ENCODE results near the gene RELB. TPM values are rescaled to one million over a fixed set of nuclear protein-coding genes. Genes with fewer than 3 reads are reported as not detected.
"Not testable (repeated sequence)": the region's sequence is repeated elsewhere in the genome, so short reads cannot be mapped to it uniquely, and the experiment has no call there.

The RELB gene
- polyA plus RNA-seq, 2 of the 4 experiments (the other 2 are of a cell fraction) = 8.1 to 9.6 TPM

- FAIRE-seq (no peak), ATAC-seq (no peak), DNase-seq (ENCODE audit: low read depth in 1 of 2, low spot score in 1 of 2) (no peak)
- ChIA-PET POLR2A (no interaction called here), CTCF (interaction anchor here (0.7 to 3.8 kb wide), 3 partner anchors 9 to 94 kb away, joined by 3 to 26 read pairs (median 5); no protein-coding TSS in a partner anchor)
- Histone ChIP-seq H3K4me3 (no peak overlapping the region), H3K9me3 (no peaks in the 10 kb centered on the region), H3K4me1 (peaks cover 7% of the 10 kb centered on the region; the same call in 1 of the 3 replicates), H3K4me2 (no peak overlapping the region), H3K27ac (no peak overlapping the region)
- 87% methylated on average over 4 of the region's 4 CpGs for WGBS (ENCODE audit: missing lambda C conversion rate)
- no peak for TF ChIP-seq EHMT2 (IDR thresholded peaks at IDR 0.05; ENCODE audit: low read depth)
- no peak for TF ChIP-seq CEBPB (IDR thresholded peaks at IDR 0.05)
- TF ChIP-seq CBX8 (IDR thresholded peaks at IDR 0.05) = no peak
- TF ChIP-seq FOXS1 (CRISPR knock-in tag; IDR thresholded peaks at IDR 0.05) = no peak
- TF ChIP-seq POLR2AphosphoS2 (conservative IDR thresholded peaks at IDR 0.05; ENCODE audit: low read length) = no peak
- no peak for TF ChIP-seq SREBF2 (IDR thresholded peaks at IDR 0.05)
- no peak for TF ChIP-seq BHLHE40 (IDR thresholded peaks at IDR 0.05; ENCODE audit: low read depth, low read length)
- TF ChIP-seq, protein P1, sequence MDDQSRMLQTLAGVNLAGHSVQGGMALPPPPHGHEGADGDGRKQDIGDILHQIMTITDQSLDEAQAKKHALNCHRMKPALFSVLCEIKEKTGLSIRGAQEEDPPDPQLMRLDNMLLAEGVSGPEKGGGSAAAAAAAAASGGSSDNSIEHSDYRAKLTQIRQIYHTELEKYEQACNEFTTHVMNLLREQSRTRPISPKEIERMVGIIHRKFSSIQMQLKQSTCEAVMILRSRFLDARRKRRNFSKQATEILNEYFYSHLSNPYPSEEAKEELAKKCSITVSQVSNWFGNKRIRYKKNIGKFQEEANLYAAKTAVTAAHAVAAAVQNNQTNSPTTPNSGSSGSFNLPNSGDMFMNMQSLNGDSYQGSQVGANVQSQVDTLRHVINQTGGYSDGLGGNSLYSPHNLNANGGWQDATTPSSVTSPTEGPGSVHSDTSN (IDR thresholded peaks at IDR 0.05) = no peak
- no peak for TF ChIP-seq GATA3 (IDR thresholded peaks at IDR 0.05; ENCODE audit: borderline replicate concordance)
- no peak for TF ChIP-seq ZFP36 (IDR thresholded peaks at IDR 0.05; ENCODE audit: borderline replicate concordance, partially characterized antibody)
- TF ChIP-seq MAFK (IDR thresholded peaks at IDR 0.05; ENCODE audit: partially characterized antibody) = no peak
- TF ChIP-seq, protein P2, sequence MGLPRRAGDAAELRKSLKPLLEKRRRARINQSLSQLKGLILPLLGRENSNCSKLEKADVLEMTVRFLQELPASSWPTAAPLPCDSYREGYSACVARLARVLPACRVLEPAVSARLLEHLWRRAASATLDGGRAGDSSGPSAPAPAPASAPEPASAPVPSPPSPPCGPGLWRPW (IDR thresholded peaks at IDR 0.05) = no peak
- TF ChIP-seq MAZ (IDR thresholded peaks at IDR 0.05; ENCODE audit: borderline replicate concordance, low read depth, low read length) = no peak
- no peak for TF ChIP-seq ELK1 (IDR thresholded peaks at IDR 0.05; ENCODE audit: low read depth, low read length)
- no peak for TF ChIP-seq FOSB (CRISPR knock-in tag; IDR thresholded peaks at IDR 0.05)
- TF ChIP-seq RCOR1 (IDR thresholded peaks at IDR 0.05; ENCODE audit: low read depth, low read length) = no peak
- TF ChIP-seq EHF (CRISPR knock-in tag; IDR thresholded peaks at IDR 0.05) = no peak
- TF ChIP-seq, protein P3, sequence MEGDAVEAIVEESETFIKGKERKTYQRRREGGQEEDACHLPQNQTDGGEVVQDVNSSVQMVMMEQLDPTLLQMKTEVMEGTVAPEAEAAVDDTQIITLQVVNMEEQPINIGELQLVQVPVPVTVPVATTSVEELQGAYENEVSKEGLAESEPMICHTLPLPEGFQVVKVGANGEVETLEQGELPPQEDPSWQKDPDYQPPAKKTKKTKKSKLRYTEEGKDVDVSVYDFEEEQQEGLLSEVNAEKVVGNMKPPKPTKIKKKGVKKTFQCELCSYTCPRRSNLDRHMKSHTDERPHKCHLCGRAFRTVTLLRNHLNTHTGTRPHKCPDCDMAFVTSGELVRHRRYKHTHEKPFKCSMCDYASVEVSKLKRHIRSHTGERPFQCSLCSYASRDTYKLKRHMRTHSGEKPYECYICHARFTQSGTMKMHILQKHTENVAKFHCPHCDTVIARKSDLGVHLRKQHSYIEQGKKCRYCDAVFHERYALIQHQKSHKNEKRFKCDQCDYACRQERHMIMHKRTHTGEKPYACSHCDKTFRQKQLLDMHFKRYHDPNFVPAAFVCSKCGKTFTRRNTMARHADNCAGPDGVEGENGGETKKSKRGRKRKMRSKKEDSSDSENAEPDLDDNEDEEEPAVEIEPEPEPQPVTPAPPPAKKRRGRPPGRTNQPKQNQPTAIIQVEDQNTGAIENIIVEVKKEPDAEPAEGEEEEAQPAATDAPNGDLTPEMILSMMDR (IDR thresholded peaks at IDR 0.05) = no peak
Measured at GRCh38 chr19:44998025-44998424, 3.2 kb upstream of the RELB start.

DNA sequence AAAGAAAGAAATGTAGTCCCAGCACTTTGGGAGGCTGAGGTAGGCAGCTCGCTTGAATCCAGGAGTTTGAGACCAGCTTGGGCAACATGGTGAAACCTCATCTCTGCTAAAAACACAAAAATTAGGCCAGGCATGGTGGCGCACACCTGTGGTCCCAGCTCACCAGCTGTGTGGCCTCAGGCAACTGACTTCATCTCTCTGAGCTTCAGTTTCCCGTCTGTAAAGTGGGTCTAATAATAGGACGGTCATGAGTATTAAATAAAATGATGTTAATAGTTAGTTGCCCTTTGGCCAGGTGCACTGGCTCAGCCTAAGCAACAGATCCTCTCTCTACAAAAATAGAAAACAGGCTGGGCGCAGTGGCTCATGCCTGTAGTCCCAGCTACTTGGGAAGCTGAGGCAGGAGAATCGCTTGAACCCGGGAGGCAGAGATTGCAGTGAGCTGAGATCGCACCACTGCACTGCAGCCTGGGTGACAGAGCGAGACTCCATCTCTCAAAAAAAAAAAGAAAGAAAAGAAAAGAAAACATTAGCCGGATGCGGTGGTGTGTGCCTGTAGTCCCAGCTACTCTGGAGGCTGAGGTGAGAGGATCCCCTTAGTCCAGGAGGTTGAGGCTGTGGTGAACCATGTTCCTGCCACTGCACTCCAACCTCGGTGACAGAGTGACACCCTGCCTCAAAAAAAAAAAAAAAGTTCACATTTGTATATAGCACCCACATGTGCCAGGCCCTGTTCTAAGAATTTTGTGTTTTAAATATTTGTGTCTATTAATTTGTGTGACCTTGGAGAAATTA, 1.9 kb upstream of the RELB start:
- DNase-seq (ENCODE audit: low read depth in 1 of 2, low spot score in 1 of 2); ATAC-seq; H3K4me1 ChIP-seq; H3K4me2 ChIP-seq; FAIRE-seq; H3K4me3 ChIP-seq; H3K27ac ChIP-seq; H3K9me3 ChIP-seq: not testable (repeated sequence)
- 80% methylated on average over 12 of the region's 12 CpGs for WGBS (ENCODE audit: missing lambda C conversion rate)
- POLR2A ChIA-PET = interaction anchor here (0.5 kb wide), 1 partner anchor 40 kb away, joined by 4 read pairs; no protein-coding TSS in a partner anchor
- CTCF ChIA-PET = interaction anchor here (0.5 to 3.8 kb wide), 5 partner anchors 10 to 735 kb away, joined by 3 to 26 read pairs (median 5); no protein-coding TSS in a partner anchor

- H3K9me3 ChIP-seq; H3K4me1 ChIP-seq; DNase-seq (ENCODE audit: low read depth in 1 of 2, low spot score in 1 of 2); ATAC-seq; FAIRE-seq: not testable (repeated sequence)
- WGBS (ENCODE audit: missing lambda C conversion rate) = 61% methylated on average over 19 of the region's 19 CpGs
- peak overlapping the region; percentile 95 for H3K4me2 ChIP-seq
- CTCF ChIA-PET = interaction anchor here (0.9 to 3.8 kb wide), 6 partner anchors 11 to 97 kb away, joined by 3 to 26 read pairs (median 5); no protein-coding TSS in a partner anchor
- H3K4me3 ChIP-seq = peak overlapping the region; percentile 96
- peak overlapping the region; percentile 59 to 95 for H3K27ac ChIP-seq
- POLR2A ChIA-PET = interaction anchor here (1.0 to 2.5 kb wide), 3 partner anchors 38 to 92 kb away, joined by 4 to 27 read pairs (median 7); partner anchors contain the start of genes CLASRP, CLPTM1 and PPP1R37
Measured at GRCh38 chr19:45000665-45001064, 599 bp upstream of the RELB start.

Measured in A549 (cell line).